GM23338 (cell line): ENCODE measurements around the gene COL4A5. TPM values are rescaled to one million over a fixed set of nuclear protein-coding genes. Genes with fewer than 3 reads are reported as not detected.

Experiments used
- ATAC-seq: fragments of 200-7000 bp; cut with Tn5 transposase; 3 replicates; pipeline ENCODE4 v1.9.1; 2020
- DNase-seq: peaks from one replicate; pipeline ENCODE4 v3.0.0-alpha.2; 2015; ENCODE audit warnings: low spot score
- H2AFZ ChIP-seq: fragments of 200-600 bp; sonication (generic); 2 replicates; pipeline ENCODE4 v1.8.0; 2016; ENCODE audit warnings: antibody characterized with exemption, mild to moderate bottlenecking, moderate library complexity
- H3F3A ChIP-seq: fragments of 200-600 bp; sonication (generic); replicated peaks from 2 replicates; pipeline ENCODE4 v1.8.0; 2017; ENCODE audit warnings: antibody characterized with exemption, mixed run types, low read depth
- H3K27ac ChIP-seq: fragments of 200-600 bp; sonication (generic); 2 replicates; pipeline ENCODE4 v1.6.1; 2016; ENCODE audit warnings: low read depth
- H3K27me3 ChIP-seq: fragments of 200-600 bp; sonication (generic); 2 replicates; pipeline ENCODE4 v1.8.0; 2016; ENCODE audit warnings: mild to moderate bottlenecking, mixed run types, moderate library complexity; ENCODE audit not compliant: insufficient read depth
- H3K36me3 ChIP-seq: fragments of 200-600 bp; sonication (generic); 2 replicates; pipeline ENCODE4 v1.8.0; 2016; ENCODE audit warnings: mild to moderate bottlenecking; ENCODE audit not compliant: insufficient read depth
- H3K4me1 ChIP-seq: fragments of 200-600 bp; sonication (generic); 2 replicates; pipeline ENCODE4 v1.8.0; 2016; ENCODE audit warnings: mild to moderate bottlenecking, moderate library complexity; ENCODE audit not compliant: insufficient read depth
- H3K4me2 ChIP-seq: fragments of 200-600 bp; sonication (generic); 2 replicates; pipeline ENCODE4 v1.7.1; 2017; ENCODE audit warnings: mixed run types
- H3K4me3 ChIP-seq: fragments of 200-600 bp; sonication (generic); 2 replicates; pipeline ENCODE4 v1.6.1; 2016; ENCODE audit warnings: mixed run types
- H3K79me2 ChIP-seq: fragments of 200-600 bp; sonication (generic); replicated peaks from 2 replicates; pipeline ENCODE4 v1.8.0; 2017; ENCODE audit warnings: mild to moderate bottlenecking; ENCODE audit not compliant: insufficient read depth
- H3K9me2 ChIP-seq: fragments of 200-600 bp; sonication (generic); 2 replicates; pipeline ENCODE4 v1.8.0; 2017; ENCODE audit not compliant: insufficient read depth
- H4K20me1 ChIP-seq: fragments of 200-600 bp; sonication (generic); replicated peaks from 2 replicates; pipeline ENCODE4 v1.8.0; 2017; ENCODE audit warnings: mild to moderate bottlenecking; ENCODE audit not compliant: insufficient read depth
- H3K27ac Mint-ChIP-seq: 2 replicates; pipeline ENCODE4 v1.8.0; 2020; ENCODE audit warnings: inconsistent platforms, mild to moderate bottlenecking, moderate library complexity, mixed read lengths
- H3K27me3 Mint-ChIP-seq: 3 replicates; pipeline ENCODE4 v1.8.0; 2022; ENCODE audit warnings: low read depth, mild to moderate bottlenecking, moderate library complexity, mixed read lengths, inconsistent platforms; ENCODE audit not compliant: insufficient read depth, poor library complexity
- H3K36me3 Mint-ChIP-seq: 3 replicates; pipeline ENCODE4 v1.8.0; 2021; ENCODE audit warnings: low read depth, mild to moderate bottlenecking, inconsistent platforms, moderate library complexity, mixed read lengths
- H3K4me1 Mint-ChIP-seq: 3 replicates; pipeline ENCODE4 v1.8.0; 2020; ENCODE audit warnings: mild to moderate bottlenecking, inconsistent platforms, mixed read lengths
- H3K4me3 Mint-ChIP-seq: 3 replicates; pipeline ENCODE4 v1.8.0; 2021; ENCODE audit warnings: moderate library complexity, mild to moderate bottlenecking, inconsistent platforms, mixed read lengths
- H3K9me3 Mint-ChIP-seq: 3 replicates; pipeline ENCODE4 v1.8.0; 2020; ENCODE audit warnings: moderate library complexity, mild to moderate bottlenecking, inconsistent platforms, mixed read lengths
- CTCF ChIP-seq, 2 experiments: fragments of 200-600 bp in 1 of 2; sonication (generic) in 1 of 2; conservative IDR thresholded peaks; 2 replicates each; pipeline versions ENCODE4 v1.5.1 to v1.6.1; 2016 to 2017; ENCODE audit warnings: antibody characterized with exemption in 2 of 2, low read depth in 2 of 2, mild to moderate bottlenecking in 2 of 2, moderate library complexity in 1 of 2
- ETS1 ChIP-seq: IDR thresholded peaks from 2 replicates; pipeline ENCODE4 v1.6.1; 2016; ENCODE audit warnings: antibody characterized with exemption
- EZH2phosphoT487 ChIP-seq: fragments of 200-600 bp; sonication (generic); IDR thresholded peaks from one replicate; pipeline ENCODE4 v1.8.1; 2018; ENCODE audit warnings: antibody characterized with exemption; ENCODE audit not compliant: unreplicated experiment
- JUNB ChIP-seq: IDR thresholded peaks from one replicate; pipeline ENCODE4 v1.6.1; 2016; ENCODE audit warnings: antibody characterized with exemption; ENCODE audit not compliant: unreplicated experiment
- POLR2AphosphoS5 ChIP-seq: IDR thresholded peaks from 2 replicates; pipeline ENCODE4 v1.6.1; 2016; ENCODE audit warnings: antibody characterized with exemption, low read depth
- REST ChIP-seq: IDR thresholded peaks from one replicate; pipeline ENCODE4 v1.6.1; 2018; ENCODE audit warnings: antibody characterized with exemption; ENCODE audit not compliant: unreplicated experiment
- STAT1 ChIP-seq: IDR thresholded peaks from one replicate; pipeline ENCODE4 v1.6.1; 2016; ENCODE audit warnings: antibody characterized with exemption; ENCODE audit not compliant: unreplicated experiment
- ZNF331 ChIP-seq: fragments of 250-450 bp; sonication (Bioruptor Pico); IDR thresholded peaks from 2 replicates; pipeline ENCODE4 v1.5.0; 2020; ENCODE audit warnings: low read depth, mild to moderate bottlenecking, moderate library complexity
- polyA plus RNA-seq: library from polyadenylated mRNA; unstranded; fragments of >200 nt; fragmentation: Nextera tagmentation; extraction: Ambion mirVana; gene quantifications from 2 replicates; pipeline ENCODE4 v1.2.1, GENCODE V29; 2016
- total RNA-seq: library from RNA; depleted of rRNA; stranded (reverse); fragments of >200 nt; shearing (Covaris generic); gene quantifications from 2 replicates; pipeline ENCODE4 v1.2.3, GENCODE V29; 2014

Gene COL4A5
- total and polyA plus RNA-seq, 2 experiments from 2014 or later: 15.5 to 48.1 TPM

GRCh38 chrX:108736509-108737479 lies 297.2 kb downstream of the COL4A5 start, which contains the start of gene IRS4:
Gene IRS4 (minus strand): TSS chrX:108736563.
- peak within 1 kb of the TSS; percentile 89 for H3K4me2 ChIP-seq
- no peaks in the 10 kb centered on the region for H3F3A ChIP-seq
- no peaks in the 10 kb centered on the region for H4K20me1 ChIP-seq
- peak within 1 kb of the TSS; percentile 73 for H3K4me3 ChIP-seq
- peaks cover 3% of the 10 kb centered on the region for H3K4me1 ChIP-seq
- H2AFZ ChIP-seq: peak within 1 kb of the TSS; percentile 94
- ATAC-seq (peak; percentile 77), DNase-seq (peak; percentile 90)
- Mint-ChIP-seq H3K4me1 (peaks cover 14% of the 10 kb centered on the region; the same call in 2 of the 3 replicates), H3K36me3 (peaks cover 29% of the 10 kb centered on the region), H3K27me3 (peaks cover 31% of the 10 kb centered on the region), H3K27ac (no peak within 1 kb of the TSS; the same call in 1 of the 2 replicates), H3K4me3 (peak within 1 kb of the TSS; percentile 82), H3K9me3 (peaks cover 27% of the 10 kb centered on the region)
- H3K79me2 ChIP-seq: no peaks in the 10 kb centered on the region
- no peaks in the 10 kb centered on the region; the same call in 1 of the 2 replicates for H3K36me3 ChIP-seq
- H3K27me3 ChIP-seq: peaks cover 30% of the 10 kb centered on the region
- H3K27ac ChIP-seq: peak within 1 kb of the TSS; percentile 79
- TF ChIP-seq POLR2AphosphoS5 (0 out of 2 replicates have a peak, but pooled peaks have one; percentile 37), ETS1 (no peak), REST (no peak), EZH2phosphoT487 (no peak), ZNF331 (CRISPR knock-in tag) (no peak), STAT1 (no peak), CTCF (conservative IDR thresholded peaks at IDR 0.05; ENCODE audit: low read depth in 2 of 2) (peak; percentile 23 to 43; a peak in 2 of 4 replicates), JUNB (no peak)
- no peaks in the 10 kb centered on the region for H3K9me2 ChIP-seq
